Astrocyte (in vitro differentiated cells and primary cell): ENCODE data around the gene MTNR1A. TPM values are rescaled to one million over a fixed set of nuclear protein-coding genes. Genes with fewer than 3 reads are reported as not detected.

Source experiments
- DNase-seq: peaks from one replicate; pipeline ENCODE4 v3.0.0-alpha.2; 2010; ENCODE audit warnings: low read depth
- FAIRE-seq: peaks from 2 replicates; lab custom pipeline; 2011; peaks lifted over from hg19 to GRCh38; lab: Jason Lieb, UNC
- H2AFZ ChIP-seq: 2 replicates; pipeline ENCODE4 v1.6.0; 2012; ENCODE audit warnings: low read depth, low read length, inconsistent platforms
- H3K27ac ChIP-seq: 2 replicates; pipeline ENCODE4 v1.5.1; 2011; ENCODE audit warnings: low read depth, low read length, inconsistent platforms
- H3K27me3 ChIP-seq: 2 replicates; pipeline ENCODE4 v1.6.0; 2011; ENCODE audit warnings: low read length, inconsistent platforms; ENCODE audit not compliant: insufficient read depth
- H3K36me3 ChIP-seq: 2 replicates; pipeline ENCODE4 v1.5.1; 2011; ENCODE audit warnings: low read length, inconsistent platforms; ENCODE audit not compliant: insufficient read depth
- H3K4me1 ChIP-seq: 2 replicates; pipeline ENCODE4 v1.5.1; 2011; ENCODE audit warnings: low read length, inconsistent platforms; ENCODE audit not compliant: insufficient read depth
- H3K4me2 ChIP-seq: 2 replicates; pipeline ENCODE4 v1.6.0; 2012; ENCODE audit warnings: low read length, inconsistent platforms
- H3K4me3 ChIP-seq: 2 replicates; pipeline ENCODE4 v1.5.1; 2011; ENCODE audit warnings: low read depth, mild to moderate bottlenecking, low read length, inconsistent platforms; ENCODE audit not compliant: insufficient read depth
- H3K79me2 ChIP-seq: 2 replicates; pipeline ENCODE4 v1.6.0; 2012; ENCODE audit warnings: mild to moderate bottlenecking, low read length, inconsistent platforms; ENCODE audit not compliant: insufficient read depth
- H3K9ac ChIP-seq: 2 replicates; pipeline ENCODE4 v1.6.0; 2012; ENCODE audit warnings: mild to moderate bottlenecking, low read length, inconsistent platforms
- H3K9me3 ChIP-seq: 2 replicates; pipeline ENCODE4 v1.5.1; 2012; ENCODE audit warnings: low read depth, mild to moderate bottlenecking, low read length, inconsistent platforms; ENCODE audit not compliant: insufficient read depth
- H4K20me1 ChIP-seq: 2 replicates; pipeline ENCODE4 v1.6.0; 2012; ENCODE audit warnings: low read length, inconsistent platforms; ENCODE audit not compliant: insufficient read depth
- H3K27ac Mint-ChIP-seq: one replicate; pipeline ENCODE4 v1.8.0; 2021; ENCODE audit warnings: mild to moderate bottlenecking, mixed read lengths; ENCODE audit not compliant: unreplicated experiment
- H3K27me3 Mint-ChIP-seq: one replicate; pipeline ENCODE4 v1.8.0; 2021; ENCODE audit warnings: low read depth, mixed read lengths; ENCODE audit not compliant: unreplicated experiment
- H3K36me3 Mint-ChIP-seq: one replicate; pipeline ENCODE4 v1.8.0; 2021; ENCODE audit warnings: low read depth, mixed read lengths; ENCODE audit not compliant: unreplicated experiment
- H3K4me1 Mint-ChIP-seq: one replicate; pipeline ENCODE4 v1.8.0; 2021; ENCODE audit warnings: low read depth, mixed read lengths; ENCODE audit not compliant: unreplicated experiment
- H3K4me3 Mint-ChIP-seq: one replicate; pipeline ENCODE4 v1.8.0; 2021; ENCODE audit warnings: mild to moderate bottlenecking, moderate library complexity, mixed read lengths; ENCODE audit not compliant: unreplicated experiment
- H3K9me3 Mint-ChIP-seq: one replicate; pipeline ENCODE4 v1.8.0; 2021; ENCODE audit warnings: mild to moderate bottlenecking, mixed read lengths; ENCODE audit not compliant: unreplicated experiment
- CTCF ChIP-seq: IDR thresholded peaks from 2 replicates; pipeline ENCODE4 v1.5.1; 2011; ENCODE audit warnings: low read depth, mild to moderate bottlenecking, inconsistent platforms, low read length, moderate library complexity; ENCODE audit not compliant: insufficient read depth
- EZH2 ChIP-seq: IDR thresholded peaks from 2 replicates; pipeline ENCODE4 v1.6.1; 2012; ENCODE audit warnings: mild to moderate bottlenecking, low read length, inconsistent platforms; ENCODE audit not compliant: insufficient read depth
- total RNA-seq: library from RNA; stranded (reverse); gene quantifications from 2 replicates; pipeline ENCODE4 v1.2.1, GENCODE V29; 2021

MTNR1A gene
- total RNA-seq, 1 donor from 2014 or later = 0.34 TPM

GRCh38 chr4:186591651-186592050 lies 36.3 kb upstream of the MTNR1A start:
- FAIRE-seq (no peak), DNase-seq (no peak)
- Mint-ChIP-seq H3K4me1 (peaks cover 2% of the 10 kb centered on the region), H3K27ac (no peak overlapping the region), H3K9me3 (no peaks in the 10 kb centered on the region), H3K27me3 (no peaks in the 10 kb centered on the region), H3K4me3 (no peak overlapping the region), H3K36me3 (peaks cover 29% of the 10 kb centered on the region)
- Histone ChIP-seq H3K9ac (no peak overlapping the region), H4K20me1 (peaks cover 65% of the 10 kb centered on the region), H3K4me1 (no peaks in the 10 kb centered on the region), H3K4me2 (no peak overlapping the region), H3K79me2 (peaks cover 23% of the 10 kb centered on the region), H3K27me3 (no peaks in the 10 kb centered on the region), H2AFZ (no peak overlapping the region), H3K27ac (no peak overlapping the region), H3K4me3 (no peak overlapping the region), H3K9me3 (no peaks in the 10 kb centered on the region), H3K36me3 (peaks cover 58% of the 10 kb centered on the region)
- TF ChIP-seq CTCF = no peak

- FAIRE-seq (no peak), DNase-seq (no peak)
- Histone ChIP-seq H4K20me1 (peaks cover 70% of the 10 kb centered on the region), H3K27ac (no peak overlapping the region), H2AFZ (no peak overlapping the region), H3K36me3 (peaks cover 56% of the 10 kb centered on the region), H3K4me3 (no peak overlapping the region), H3K79me2 (peaks cover 37% of the 10 kb centered on the region), H3K4me1 (no peaks in the 10 kb centered on the region), H3K27me3 (no peaks in the 10 kb centered on the region), H3K4me2 (no peak overlapping the region), H3K9me3 (no peaks in the 10 kb centered on the region), H3K9ac (no peak overlapping the region)
- H3K36me3 Mint-ChIP-seq = peaks cover 24% of the 10 kb centered on the region
- H3K27me3 Mint-ChIP-seq = no peaks in the 10 kb centered on the region
- H3K4me3 Mint-ChIP-seq = no peak overlapping the region
- no peaks in the 10 kb centered on the region for H3K9me3 Mint-ChIP-seq
- H3K27ac Mint-ChIP-seq = peak overlapping the region; percentile 53
- peaks cover 11% of the 10 kb centered on the region for H3K4me1 Mint-ChIP-seq
- TF ChIP-seq CTCF (no peak), EZH2 (no peak)
Observed at GRCh38 chr4:186588503-186588902, 33.1 kb upstream of the MTNR1A start.

- H3K36me3 Mint-ChIP-seq = peaks cover 23% of the 10 kb centered on the region
- peak; percentile 20 for DNase-seq
- Histone ChIP-seq H3K4me2 (no peak overlapping the region), H3K27ac (no peak overlapping the region), H3K4me1 (no peaks in the 10 kb centered on the region), H3K79me2 (peaks cover 33% of the 10 kb centered on the region), H3K9me3 (no peaks in the 10 kb centered on the region), H2AFZ (no peak overlapping the region), H3K4me3 (no peak overlapping the region), H3K27me3 (no peaks in the 10 kb centered on the region), H3K9ac (no peak overlapping the region), H3K36me3 (peaks cover 47% of the 10 kb centered on the region), H4K20me1 (peaks cover 61% of the 10 kb centered on the region)
- no peak overlapping the region for H3K27ac Mint-ChIP-seq
- no peak overlapping the region for H3K4me3 Mint-ChIP-seq
- TF ChIP-seq EZH2 (no peak), CTCF (peak; percentile 94)
- no peaks in the 10 kb centered on the region for H3K9me3 Mint-ChIP-seq
- no peak for FAIRE-seq
- no peaks in the 10 kb centered on the region for H3K27me3 Mint-ChIP-seq
- peaks cover 11% of the 10 kb centered on the region for H3K4me1 Mint-ChIP-seq
Observed at GRCh38 chr4:186587416-186588018, 32.1 kb upstream of the MTNR1A start.
